Heart left ventricle (tissue), 16 donors: ENCODE measurements around the gene GIT2. TPM values are rescaled to one million over a fixed set of nuclear protein-coding genes. Genes with fewer than 3 reads are reported as not detected.

Source experiments
- ATAC-seq, 4 donors: fragments of 200-7000 bp; cut with Tn5 transposase; one replicate each; pipeline ENCODE4 v1.9.1; 2020 to 2022; ENCODE audit warnings: moderate library complexity in 4 of 4, mild to moderate bottlenecking in 3 of 4, moderate number of reproducible peaks in 1 of 4
- DNase-seq, 5 donors: peaks; one replicate each; pipeline ENCODE4 v3.0.0-alpha.2; 2020
- H3K27ac ChIP-seq, 12 donors: fragments of 200-600 bp; sonication (generic) in 4 of 12; one replicate each; pipeline versions ENCODE4 v1.5.0 to v1.8.0; 2016 to 2022; ENCODE audit warnings: mild to moderate bottlenecking in 2 of 12
- H3K27me3 ChIP-seq, 9 donors: fragments of 200-600 bp; sonication (generic) in 2 of 9; one replicate each; pipeline versions ENCODE4 v1.5.1 to v1.8.0; 2016 to 2022; ENCODE audit warnings: mild to moderate bottlenecking in 3 of 9
- H3K36me3 ChIP-seq, 9 donors: fragments of 200-600 bp; sonication (generic) in 2 of 9; one replicate each; pipeline versions ENCODE4 v1.5.0 to v1.8.0; 2018 to 2022; ENCODE audit warnings: mild to moderate bottlenecking in 2 of 9
- H3K4me1 ChIP-seq, 12 donors: fragments of 200-600 bp; sonication (generic) in 4 of 12; one replicate each; pipeline versions ENCODE4 v1.5.0 to v1.8.0; 2016 to 2022; ENCODE audit warnings: mild to moderate bottlenecking in 3 of 12
- H3K4me3 ChIP-seq, 12 donors: fragments of 200-600 bp; sonication (generic) in 4 of 12; one replicate each; pipeline versions ENCODE4 v1.5.0 to v1.8.0; 2017 to 2022; ENCODE audit warnings: mild to moderate bottlenecking in 9 of 12, moderate library complexity in 4 of 12
- H3K9me3 ChIP-seq, 12 donors: fragments of 200-600 bp; sonication (generic) in 4 of 12; one replicate each; pipeline versions ENCODE4 v1.5.0 to v1.8.0; 2016 to 2022; ENCODE audit warnings: mild to moderate bottlenecking in 1 of 12
- CTCF ChIP-seq, 12 donors: fragments of 200-600 bp; sonication (generic) in 4 of 12; IDR thresholded peaks; one replicate each; pipeline versions ENCODE4 v1.5.0 to v1.8.0; 2018 to 2022; ENCODE audit warnings: antibody characterized with exemption in 12 of 12, mild to moderate bottlenecking in 5 of 12
- POLR2A ChIP-seq, 2 donors: fragments of 450-650 bp; IDR thresholded peaks; one replicate each; pipeline ENCODE4 v1.6.1; 2017; ENCODE audit warnings: antibody characterized with exemption in 2 of 2, mild to moderate bottlenecking in 2 of 2, moderate library complexity in 2 of 2
- WGBS, 4 donors: extraction: QIAGEN DNeasy Blood & Tissue Kit in 2 of 4; methylation state at CpG; one replicate each; pipeline versions ENCODE4 v1.1.5 to v1.1.7; 2013 to 2018; 5-methylcytosine and 5-hydroxymethylcytosine counted together
- intact Hi-C, 10 donors: fragments of 100-400 bp; cut with DNase I; formaldehyde crosslinking; loops; one replicate each; pipeline versions ENCODE4 v1.11.1 to v1.14.2; 2022
- polyA plus RNA-seq, 2 donors: library from polyadenylated mRNA; stranded (reverse); fragments of 200-250 nt; gene quantifications; one replicate each; pipeline ENCODE4 v1.2.3, GENCODE V29; 2013
- total RNA-seq, 9 donors: library from RNA; depleted of rRNA in 2 of 9; stranded (reverse); fragments of >200 nt in 2 of 9; fragmentation: NEBNext Ultra II Directional in 3 of 9; extraction: Animal tissue kit (Norgen Biotek cat#: 25700) in 3 of 9; gene quantifications; one replicate each; pipeline versions ENCODE4 v1.1.0 to v1.2.4, GENCODE V29; 2016 to 2023
- donor health status: ischemic (EF 13 %, LVEDD 7.1; RV severe dilation, severe dysfunction).
- donor health status: healthy with polysubstance abuse.
- donor health status: DM: no; HTN: yes; CAD: no.
- donor health status: DM: no; HTN: no; CAD: no.
- donor health status: ischemic (EF 25% LVEDD 6.9; RV normal size, moderate dysfunction).
- donor health status: ischemic (EF 25% LVEDD 5.7; RV mildly dilated, moderate dysfunction).
- donor health status: healthy.
- donor health status: DM: yes; HTN: yes; CAD: no.
- donor health status: ischemic (EF 35%, LVEDD 5.7; RV mildly dilated, moderate dysfunction).
- donor health status: nonischemic (EF 11% LVEDD 7.7; RV severe dilation, severe dysfunction).
- donor health status: DM: yes; HTN: yes; CAD: no.
- donor health status: PGD.
- donor health status: ischemic (EF 29% LVEDD 5.4; RV normal size, mild dysfunction).
- donor health status: nonischemic (EF 23%, LVEDD 6.1; RV moderate dilation, normal function).

The GIT2 gene
- total and polyA plus RNA-seq, 11 donors: 17.4 to 56.7 (median 36.2) TPM

- Histone ChIP-seq H3K4me1 (peaks cover 0 to 31% (median 16%) of the 10 kb centered on the region in 12 donors), H3K36me3 (no peaks in the 10 kb centered on the region), H3K9me3 (no peaks in the 10 kb centered on the region), H3K4me3 (no peak overlapping the region), H3K27me3 (no peaks in the 10 kb centered on the region), H3K27ac (no peak overlapping the region)
- ATAC-seq: no peak
- no peak for DNase-seq
- intact Hi-C loops: loop anchor here in 6 of 10 donors (2.0 to 10.0 kb wide), 3 partner anchors 77 to 837 kb away; no protein-coding TSS in a partner anchor
- TF ChIP-seq POLR2A (IDR thresholded peaks at IDR 0.05) (no peak), CTCF (IDR thresholded peaks at IDR 0.05) (no peak)
- 87 to 91% (median 88%) methylated on average over 2 of the region's 2 CpGs for WGBS, 4 donors
These were observed 114.4 kb downstream of the GIT2 start for GRCh38 chr12:109881752-109882151.

GRCh38 chr12:109880938-109881337, 115.2 kb downstream of the GIT2 start:
- 5 to 8% (median 7%) methylated on average over 9 of the region's 9 CpGs for WGBS, 4 donors
- peak overlapping the region in 6 of 12 donors; percentile 46 to 81 (median 74) for H3K27ac ChIP-seq
- TF ChIP-seq POLR2A (IDR thresholded peaks at IDR 0.05) (no peak), CTCF (IDR thresholded peaks at IDR 0.05) (no peak)
- H3K9me3 ChIP-seq: no peaks in the 10 kb centered on the region
- no peaks in the 10 kb centered on the region for H3K27me3 ChIP-seq
- ATAC-seq (peak in 2 of 4 donors; percentile 1 to 2), DNase-seq (no peak)
- intact Hi-C loops: loop anchor here (1.0 to 10.0 kb wide), 6 partner anchors 75 to 836 kb away; no protein-coding TSS in a partner anchor
- peak overlapping the region; percentile 60 to 93 (median 80) for H3K4me3 ChIP-seq
- H3K4me1 ChIP-seq: peaks cover 0 to 31% (median 16%) of the 10 kb centered on the region in 12 donors
- no peaks in the 10 kb centered on the region for H3K36me3 ChIP-seq

- H3K27ac ChIP-seq: peak within 1 kb of the TSS in 11 of 12 donors; percentile 54 to 87 (median 77)
- H3K36me3 ChIP-seq: no peaks in the 10 kb centered on the region
- H3K4me3 ChIP-seq: peak within 1 kb of the TSS; percentile 60 to 93 (median 80)
- ATAC-seq (peak; percentile 88 to 98 (median 96)), DNase-seq (peak; percentile 89 to 94 (median 89))
- no peaks in the 10 kb centered on the region for H3K9me3 ChIP-seq
- H3K27me3 ChIP-seq: no peaks in the 10 kb centered on the region
- H3K4me1 ChIP-seq: peaks cover 0 to 35% (median 16%) of the 10 kb centered on the region in 12 donors
- TF ChIP-seq CTCF (IDR thresholded peaks at IDR 0.05): peak in 11 of 12 donors; percentile 13 to 88 (median 68)
- TF ChIP-seq POLR2A (IDR thresholded peaks at IDR 0.05): peak in 1 of 2 donors; percentile 52
- 0 to 1% (median 1%) methylated on average over 17 to 92 of the region's 92 CpGs for WGBS, 4 donors
- intact Hi-C loops: loop anchor here (1.0 to 10.0 kb wide), 6 partner anchors 74 to 835 kb away; no protein-coding TSS in a partner anchor
These were observed 115.9 kb downstream of the GIT2 start, which contains the start of gene GLTP for GRCh38 chr12:109880043-109880931. Gene GLTP, minus strand, starts transcription at chr12:109880541. Its CDS starts 167 bp downstream, at chr12:109880374.

Other genes with a start within 250 kb of the GIT2 start
- 1 to 10 TPM in 2 of 9 donors, under 1 TPM in 6, not detected in 1; 0.17 to 3.9 (median 0.32) TPM for gene TRPV4, start 163.0 kb downstream of the GIT2 start, total RNA-seq
- gene TRPV4, start 163.0 kb downstream of the GIT2 start, polyA plus RNA-seq: under 1 TPM; 0.19 TPM
- gene GLTP, start 115.8 kb downstream of the GIT2 start, total RNA-seq: 10 to 100 TPM; 18.0 to 68.6 (median 25.1) TPM
- 10 to 100 TPM; 16.9 to 28.1 TPM for gene GLTP, start 115.8 kb downstream of the GIT2 start, polyA plus RNA-seq
- 10 to 100 TPM in 4 of 9 donors, 1 to 10 TPM in 5; 7.4 to 11.7 (median 8.9) TPM for gene TCHP, start 96.1 kb downstream of the GIT2 start, total RNA-seq
- 10 to 100 TPM; 10.1 to 10.6 TPM for gene TCHP, start 96.1 kb downstream of the GIT2 start, polyA plus RNA-seq
- 10 to 100 TPM; 16.0 to 80.6 (median 24.4) TPM for gene ANKRD13A, start 3.1 kb upstream of the GIT2 start, total RNA-seq
- 10 to 100 TPM in 1 of 2 donors, 1 to 10 TPM in 1; 8.4 to 47.4 TPM for gene ANKRD13A, start 3.1 kb upstream of the GIT2 start, polyA plus RNA-seq
- 10 to 100 TPM in 1 of 9 donors, 1 to 10 TPM in 8; 3.5 to 13.3 (median 4.7) TPM for gene C12orf76, start 52.2 kb upstream of the GIT2 start, total RNA-seq
- gene C12orf76, start 52.2 kb upstream of the GIT2 start, polyA plus RNA-seq: 1 to 10 TPM; 4.1 to 7.5 TPM
- 1 to 10 TPM; 6.1 to 9.8 (median 8.9) TPM for gene IFT81, start 128.0 kb upstream of the GIT2 start, total RNA-seq
- 1 to 10 TPM; 4.3 to 6.7 TPM for gene IFT81, start 128.0 kb upstream of the GIT2 start, polyA plus RNA-seq